K562 (cell line): ENCODE data around the gene KLHL29. TPM values are rescaled to one million over a fixed set of nuclear protein-coding genes. Genes with fewer than 3 reads are reported as not detected.

Source experiments
- ATAC-seq: fragments of 200-7000 bp; cut with Tn5 transposase; 3 replicates; pipeline ENCODE4 v1.9.1; 2020; ENCODE audit warnings: moderate library complexity
- BruUV-seq: library from RNA; stranded (reverse); fragments of 400-500 nt; replicated peaks from 2 replicates; lab custom pipeline; 2021; lab: Mats Ljungman, UMichigan
- CTCF ChIA-PET: fragments of 300-600 bp; formaldehyde crosslinking; extraction: SDS; loops from one replicate; lab custom pipeline; 2021; ENCODE audit warnings: low intra/inter-chr PET ratio; lab: Yijun Ruan, JAX
- POLR2A ChIA-PET: fragments of 300-600, 350-650 bp; sonication (Branson Sonifier 250); formaldehyde crosslinking; extraction: SDS; loops from one replicate; lab custom pipeline; 2021; ENCODE audit warnings: antibody characterized with exemption, inconsistent platforms; lab: Yijun Ruan, JAX
- DNase-seq, 4 experiments: peaks; one replicate each; pipeline versions ENCODE4 v3.0.0 to v3.0.0-alpha.2; 2011 to 2018; ENCODE audit warnings: low spot score in 3 of 4, mixed read lengths in 3 of 4; ENCODE audit errors: extremely low read depth in 1 of 4
- FAIRE-seq: peaks from 2 replicates; lab custom pipeline; 2011; peaks lifted over from hg19 to GRCh38; lab: Jason Lieb, UNC
- H2AFZ ChIP-seq: 2 replicates; pipeline ENCODE4 v1.6.0; 2011; ENCODE audit warnings: low read depth, low read length, control low read depth, inconsistent platforms
- H3K27ac ChIP-seq: fragments of 200-600 bp; 3 replicates; pipeline ENCODE4 v1.8.0; 2011; ENCODE audit warnings: low read depth, mild to moderate bottlenecking, control low read depth, inconsistent platforms, low read length, moderate library complexity, mixed read lengths; ENCODE audit errors: extremely low read depth
- H3K27me3 ChIP-seq, 2 experiments: fragments of 300-600 bp in 1 of 2; 2 replicates in 1 of 2; 3 replicates in 1 of 2; pipeline versions ENCODE4 v1.6.0 to v1.8.0; 2011; ENCODE audit warnings: inconsistent platforms in 2 of 2, low read length in 2 of 2, mild to moderate bottlenecking in 1 of 2, mixed read lengths in 1 of 2, moderate library complexity in 1 of 2; ENCODE audit not compliant: control insufficient read depth in 2 of 2, insufficient read depth in 2 of 2
- H3K36me3 ChIP-seq: fragments of 300-600 bp; 3 replicates; pipeline ENCODE4 v1.8.0; 2011; ENCODE audit warnings: mild to moderate bottlenecking, low read length, inconsistent platforms; ENCODE audit not compliant: control insufficient read depth, insufficient read depth
- H3K4me1 ChIP-seq, 2 experiments: fragments of 200-600 bp in 1 of 2; replicated peaks in 1 of 2; 2 replicates in 1 of 2; 3 replicates in 1 of 2; pipeline versions ENCODE4 v1.5.1 to v1.8.0; 2011; ENCODE audit warnings: inconsistent platforms in 2 of 2, low read length in 2 of 2, mild to moderate bottlenecking in 1 of 2, mixed read lengths in 1 of 2, moderate library complexity in 1 of 2; ENCODE audit not compliant: control insufficient read depth in 2 of 2, insufficient read depth in 2 of 2
- H3K4me2 ChIP-seq: 2 replicates; pipeline ENCODE4 v1.6.1; 2011; ENCODE audit warnings: low read length, control low read depth, inconsistent platforms, mixed read lengths; ENCODE audit not compliant: insufficient read depth
- H3K4me3 ChIP-seq: fragments of 200-600 bp; sonication (generic), shearing (Covaris generic); 2 replicates; pipeline ENCODE4 v1.5.1; 2016; ENCODE audit warnings: control low read depth, inconsistent platforms
- H3K79me2 ChIP-seq: fragments of 200-600 bp; 3 replicates; pipeline ENCODE4 v1.8.0; 2011; ENCODE audit warnings: low read length, inconsistent platforms; ENCODE audit not compliant: control insufficient read depth, insufficient read depth
- H3K9ac ChIP-seq, 2 experiments: 2 replicates each; pipeline versions ENCODE4 v1.6.0 to v1.6.1; 2011; ENCODE audit warnings: low read depth in 2 of 2, low read length in 2 of 2, control low read depth in 1 of 2, inconsistent platforms in 1 of 2, mild to moderate bottlenecking in 1 of 2, mixed read lengths in 1 of 2; ENCODE audit not compliant: insufficient read depth in 1 of 2
- H3K9me1 ChIP-seq: one replicate; pipeline ENCODE4 v1.6.0; 2011; ENCODE audit warnings: inconsistent platforms, mild to moderate bottlenecking, low read length, moderate library complexity; ENCODE audit not compliant: control insufficient read depth, insufficient read depth
- H3K9me3 ChIP-seq: replicated peaks from 2 replicates; pipeline ENCODE4 v1.5.1; 2011; ENCODE audit warnings: low read depth, low read length, inconsistent platforms; ENCODE audit not compliant: control insufficient read depth, insufficient read depth
- H4K20me1 ChIP-seq: replicated peaks from 2 replicates; pipeline ENCODE4 v1.6.1; 2011; ENCODE audit warnings: low read length, inconsistent platforms, mixed read lengths; ENCODE audit not compliant: control insufficient read depth, insufficient read depth
- ATF4 ChIP-seq: fragments of 450-650 bp; formaldehyde crosslinking; IDR thresholded peaks from 2 replicates; pipeline ENCODE4 v1.4.0; 2022; ENCODE audit warnings: mild to moderate bottlenecking, moderate library complexity
- ATF7 ChIP-seq: fragments of 450-650 bp; IDR thresholded peaks from 2 replicates; pipeline ENCODE4 v1.7.1; 2014; ENCODE audit warnings: mild to moderate bottlenecking, moderate library complexity
- ESRRA ChIP-seq: fragments of 450-650 bp; IDR thresholded peaks from 2 replicates; pipeline ENCODE4 v1.6.1; 2014; ENCODE audit warnings: low read depth, mild to moderate bottlenecking, moderate library complexity, borderline replicate concordance
- HDAC6 ChIP-seq: IDR thresholded peaks from 2 replicates; pipeline ENCODE4 v1.6.1; 2012; ENCODE audit warnings: low read depth, mild to moderate bottlenecking, control low read depth, inconsistent platforms, low read length, moderate library complexity
- IRF9 ChIP-seq: fragments of 450-650 bp; IDR thresholded peaks from 2 replicates; pipeline ENCODE4 v1.6.1; 2016; ENCODE audit warnings: missing biosample characterization, missing genetic modification characterization
- MEIS2 ChIP-seq: fragments of 450-650 bp; IDR thresholded peaks from 2 replicates; pipeline ENCODE4 v1.6.1; 2014; ENCODE audit warnings: mild to moderate bottlenecking; ENCODE audit not compliant: partially characterized antibody
- NFIC ChIP-seq: fragments of 450-650 bp; IDR thresholded peaks from 2 replicates; pipeline ENCODE4 v1.6.1; 2017; ENCODE audit warnings: mild to moderate bottlenecking, inconsistent platforms
- RB1 ChIP-seq: fragments of 450-650 bp; IDR thresholded peaks from 2 replicates; pipeline ENCODE4 v1.6.1; 2017; ENCODE audit warnings: low read depth, mild to moderate bottlenecking
- SMARCC2 ChIP-seq: fragments of 450-650 bp; IDR thresholded peaks from 2 replicates; pipeline ENCODE4 v1.6.1; 2017; ENCODE audit warnings: antibody characterized with exemption, moderate library complexity, mild to moderate bottlenecking, low read depth
- VEZF1 ChIP-seq: fragments of 200-800 bp; sonication (Bioruptor generic); IDR thresholded peaks from 2 replicates; pipeline ENCODE4 v1.6.1; 2017; ENCODE audit warnings: missing genetic modification characterization, missing compliant biosample characterization
- XRCC5 ChIP-seq: fragments of 200-400 bp; formaldehyde crosslinking; IDR thresholded peaks from 2 replicates; pipeline ENCODE4 v1.6.1; 2017; ENCODE audit warnings: low read depth, mild to moderate bottlenecking, low read length
- ZFX ChIP-seq: sonication (generic); formaldehyde crosslinking; IDR thresholded peaks from 2 replicates; pipeline ENCODE4 v1.8.0; 2022; ENCODE audit warnings: mild to moderate bottlenecking, missing genetic modification reagents, moderate library complexity
- ZNF398 ChIP-seq: fragments of 250-450 bp; sonication (Bioruptor Pico); IDR thresholded peaks from 2 replicates; pipeline ENCODE4 v1.8.0; 2021; ENCODE audit warnings: moderate library complexity, mild to moderate bottlenecking, inconsistent platforms
- ZNF699 ChIP-seq: fragments of 250-450 bp; sonication (Bioruptor Pico); IDR thresholded peaks from 2 replicates; pipeline ENCODE4 v1.8.0; 2021; ENCODE audit warnings: mild to moderate bottlenecking, moderate library complexity; ENCODE audit not compliant: insufficient replicate concordance
- WGBS: fragments of 100-300 bp; shearing (Covaris generic); methylation state at CpG from one replicate; pipeline ENCODE4 v1.1.6; 2016; ENCODE audit warnings: low coverage, mixed read lengths; ENCODE audit not compliant: insufficient coverage; ENCODE audit errors: missing lambda C conversion rate; 5-methylcytosine and 5-hydroxymethylcytosine counted together
- in situ Hi-C: fragments of 300-500 bp; cut with MboI; formaldehyde crosslinking; loops from 4 replicates; pipeline ENCODE4 v1.15.0; 2018; ENCODE audit warnings: inconsistent platforms, mixed read lengths
- intact Hi-C: fragments of 100-400 bp; cut with micrococcal nuclease; formaldehyde crosslinking; loops from 2 replicates; pipeline ENCODE4 v1.14.2; 2022
- polyA plus RNA-seq, 8 experiments: library from polyadenylated mRNA; depleted of rRNA in 4 of 8; stranded (reverse) in 5 of 8; unstranded in 3 of 8; fragments of >200 nt; fragmentation: Nextera tagmentation in 2 of 8; fragmentation: Illumina TruSeq in 1 of 8; extraction: Ambion mirVana in 2 of 8; extraction: Trizol in 1 of 8; gene quantifications; 2 replicates each; pipeline versions ENCODE4 v1.2.1 to v1.2.3, GENCODE V29; 2011 to 2014; ENCODE audit warnings: inconsistent platforms in 1 of 8, missing spikeins in 1 of 8
- total RNA-seq, 7 experiments: library from RNA; depleted of rRNA in 6 of 7; stranded (reverse); fragments of >200 nt in 6 of 7; fragmentation: Illumina TruSeq in 2 of 7; extraction: Trizol in 2 of 7; gene quantifications; 2 replicates each; pipeline versions ENCODE4 v1.2.1 to v1.2.3, GENCODE V29; 2011 to 2021; ENCODE audit warnings: low replicate concordance in 1 of 7

KLHL29 gene
- total and polyA plus RNA-seq, 9 of the 15 experiments (the other 6 are each of a cell fraction or from before 2014, with no cell fraction given): 0.03 to 0.31 (median 0.08) TPM; not detected in 1

GRCh38 chr2:23685706-23686105, 300.7 kb downstream of the KLHL29 start (continued):
- TF ChIP-seq ZNF398 (CRISPR knock-in tag) (no peak), RB1 (no peak), ZNF699 (CRISPR knock-in tag) (no peak), SMARCC2 (no peak)

- BruUV-seq: no TSS peak
- in situ Hi-C loops: no loop called here
- TF ChIP-seq NFIC (no peak), ATF4 (CRISPR knock-in tag) (no peak), HDAC6 (no peak), ATF7 (no peak), ESRRA (no peak), XRCC5 (no peak), IRF9 (tag) (no peak), MEIS2 (no peak), ZFX (CRISPR knock-in tag) (no peak), VEZF1 (CRISPR knock-in tag) (no peak)
Measured at GRCh38 chr2:23686405-23687029, 301.5 kb downstream of the KLHL29 start.

More at GRCh38 chr2:23686405-23687029, 301.5 kb downstream of the KLHL29 start:
- ChIA-PET CTCF (no interaction called here), POLR2A (interaction anchor here (0.7 kb wide), 1 partner anchor 16 kb away, joined by 3 read pairs; no protein-coding TSS in a partner anchor)
- H3K9me3 ChIP-seq: no peaks in the 10 kb centered on the region
- peaks cover 0 to 25% of the 10 kb centered on the region in 2 experiments; a peak in 2 of 5 replicates for H3K4me1 ChIP-seq
- FAIRE-seq: no peak
- no peak overlapping the region for H3K4me2 ChIP-seq
- WGBS: 3% methylated on average over 13 of the region's 13 CpGs
- no peak overlapping the region for H3K4me3 ChIP-seq
- no peak for DNase-seq
- no peak overlapping the region for H3K27ac ChIP-seq
- no peak overlapping the region for H3K9ac ChIP-seq
- no peak for ATAC-seq
- H4K20me1 ChIP-seq: peaks cover 5% of the 10 kb centered on the region; the same call in 1 of the 2 replicates
- H3K27me3 ChIP-seq: peaks cover 17 to 60% of the 10 kb centered on the region in 2 experiments; a peak in 4 of 5 replicates
- H3K9me1 ChIP-seq: peaks cover 5% of the 10 kb centered on the region
- intact Hi-C loops: no loop called here
- no peaks in the 10 kb centered on the region for H3K36me3 ChIP-seq
- H3K79me2 ChIP-seq: no peaks in the 10 kb centered on the region
- H2AFZ ChIP-seq: no peak overlapping the region
